Muscle layer of colon (tissue), 2 donors: Measurements from ENCODE around the gene LRRC2.

Experiments used
- H3K27ac ChIP-seq: one replicate; pipeline ENCODE4 v1.7.0; 2013; ENCODE audit warnings: low read depth, mild to moderate bottlenecking, low read length, moderate library complexity
- H3K27me3 ChIP-seq, 2 donors: one replicate each; pipeline ENCODE4 v1.7.0; 2013; ENCODE audit warnings: low read length in 2 of 2, mild to moderate bottlenecking in 2 of 2; ENCODE audit not compliant: insufficient read depth in 2 of 2, control insufficient read depth in 1 of 2
- H3K36me3 ChIP-seq: one replicate; pipeline ENCODE4 v1.7.0; 2013; ENCODE audit warnings: mild to moderate bottlenecking, low read length; ENCODE audit not compliant: insufficient read depth
- H3K4me1 ChIP-seq: one replicate; pipeline ENCODE4 v1.7.0; 2013; ENCODE audit warnings: mild to moderate bottlenecking, low read length; ENCODE audit not compliant: insufficient read depth
- H3K4me3 ChIP-seq, 2 donors: one replicate each; pipeline ENCODE4 v1.7.0; 2013; ENCODE audit warnings: low read length in 2 of 2, low read depth in 1 of 2, mild to moderate bottlenecking in 1 of 2, moderate library complexity in 1 of 2
- H3K9ac ChIP-seq: one replicate; pipeline ENCODE4 v1.7.0; 2013; ENCODE audit warnings: low read length
- H3K9me3 ChIP-seq: one replicate; pipeline ENCODE4 v1.7.0; 2013; ENCODE audit warnings: mild to moderate bottlenecking, low read length
- donor health status: abdominal sarcoma.
- donor health status: Adenocarcinoma of cecum.

LRRC2 gene

GRCh38 chr3:46564190-46565021, 1.7 kb downstream of the LRRC2 start:
- H3K4me3 ChIP-seq, result no peak overlapping the region
- H3K27me3 ChIP-seq, result no peaks in the 10 kb centered on the region
- H3K9me3 ChIP-seq, result no peaks in the 10 kb centered on the region
- H3K9ac ChIP-seq, result no peak overlapping the region
- no peak overlapping the region for H3K27ac ChIP-seq
- H3K36me3 ChIP-seq, result no peaks in the 10 kb centered on the region
- H3K4me1 ChIP-seq, result no peaks in the 10 kb centered on the region

- H3K36me3 ChIP-seq, result no peaks in the 10 kb centered on the region
- no peaks in the 10 kb centered on the region for H3K9me3 ChIP-seq
- H3K4me3 ChIP-seq, result no peak overlapping the region
- no peaks in the 10 kb centered on the region for H3K27me3 ChIP-seq
- H3K9ac ChIP-seq, result no peak overlapping the region
- no peak overlapping the region for H3K27ac ChIP-seq
- H3K4me1 ChIP-seq, result peaks cover 5% of the 10 kb centered on the region
Observed at GRCh38 chr3:46561951-46562350, 4.2 kb downstream of the LRRC2 start.

GRCh38 chr3:46561511-46561910, 4.6 kb downstream of the LRRC2 start:
- no peak overlapping the region for H3K9ac ChIP-seq
- H3K27me3 ChIP-seq, result no peaks in the 10 kb centered on the region
- no peaks in the 10 kb centered on the region for H3K36me3 ChIP-seq
- no peak overlapping the region for H3K27ac ChIP-seq
- H3K9me3 ChIP-seq, result no peaks in the 10 kb centered on the region
- H3K4me1 ChIP-seq, result peaks cover 5% of the 10 kb centered on the region
- H3K4me3 ChIP-seq, result no peak overlapping the region

GRCh38 chr3:46559091-46559704, 6.9 kb downstream of the LRRC2 start:
- H3K9ac ChIP-seq, result no peak overlapping the region
- peaks cover 5% of the 10 kb centered on the region for H3K4me1 ChIP-seq
- H3K27ac ChIP-seq, result no peak overlapping the region
- no peaks in the 10 kb centered on the region for H3K27me3 ChIP-seq
- no peaks in the 10 kb centered on the region for H3K36me3 ChIP-seq
- no peaks in the 10 kb centered on the region for H3K9me3 ChIP-seq
- H3K4me3 ChIP-seq, result no peak overlapping the region

- Histone ChIP-seq H3K36me3 (no peaks in the 10 kb centered on the region), H3K4me1 (peaks cover 5% of the 10 kb centered on the region), H3K27ac (no peak overlapping the region), H3K9ac (no peak overlapping the region), H3K27me3 (no peaks in the 10 kb centered on the region), H3K4me3 (peak overlapping the region; percentile 21 to 28), H3K9me3 (no peaks in the 10 kb centered on the region)
Observed at GRCh38 chr3:46558184-46559043, 7.7 kb downstream of the LRRC2 start.

- H3K9me3 ChIP-seq, result no peaks in the 10 kb centered on the region
- peak overlapping the region in 1 of 2 donors; percentile 28 for H3K4me3 ChIP-seq
- H3K36me3 ChIP-seq, result no peaks in the 10 kb centered on the region
- no peak overlapping the region for H3K27ac ChIP-seq
- H3K27me3 ChIP-seq, result no peaks in the 10 kb centered on the region
- no peak overlapping the region for H3K9ac ChIP-seq
- H3K4me1 ChIP-seq, result peaks cover 5% of the 10 kb centered on the region
Observed at GRCh38 chr3:46557814-46558183, 8.3 kb downstream of the LRRC2 start.

- H3K9me3 ChIP-seq, result no peaks in the 10 kb centered on the region
- H3K9ac ChIP-seq, result no peak overlapping the region
- H3K4me3 ChIP-seq, result no peak overlapping the region
- H3K27ac ChIP-seq, result no peak overlapping the region
- no peaks in the 10 kb centered on the region for H3K27me3 ChIP-seq
- H3K36me3 ChIP-seq, result no peaks in the 10 kb centered on the region
- peaks cover 4% of the 10 kb centered on the region for H3K4me1 ChIP-seq
Observed at GRCh38 chr3:46553154-46553553, 12.9 kb downstream of the LRRC2 start.

GRCh38 chr3:46552538-46552937, 13.6 kb downstream of the LRRC2 start:
- Histone ChIP-seq H3K27me3 (no peaks in the 10 kb centered on the region), H3K9me3 (no peaks in the 10 kb centered on the region), H3K4me3 (no peak overlapping the region), H3K36me3 (no peaks in the 10 kb centered on the region), H3K4me1 (no peaks in the 10 kb centered on the region), H3K9ac (no peak overlapping the region), H3K27ac (no peak overlapping the region)

GRCh38 chr3:46551615-46552014, 14.5 kb downstream of the LRRC2 start:
- Histone ChIP-seq H3K36me3 (no peaks in the 10 kb centered on the region), H3K4me3 (no peak overlapping the region), H3K4me1 (no peaks in the 10 kb centered on the region), H3K27me3 (no peaks in the 10 kb centered on the region), H3K9me3 (no peaks in the 10 kb centered on the region), H3K9ac (no peak overlapping the region), H3K27ac (no peak overlapping the region)

GRCh38 chr3:46549989-46550388, 16.1 kb downstream of the LRRC2 start:
- H3K9ac ChIP-seq, result no peak overlapping the region
- no peak overlapping the region for H3K27ac ChIP-seq
- no peaks in the 10 kb centered on the region for H3K9me3 ChIP-seq
- H3K27me3 ChIP-seq, result no peaks in the 10 kb centered on the region
- H3K4me3 ChIP-seq, result no peak overlapping the region
- H3K4me1 ChIP-seq, result no peaks in the 10 kb centered on the region
- no peaks in the 10 kb centered on the region for H3K36me3 ChIP-seq

- no peaks in the 10 kb centered on the region for H3K27me3 ChIP-seq
- no peaks in the 10 kb centered on the region for H3K4me1 ChIP-seq
- no peak overlapping the region for H3K9ac ChIP-seq
- H3K27ac ChIP-seq, result no peak overlapping the region
- H3K4me3 ChIP-seq, result no peak overlapping the region
- H3K36me3 ChIP-seq, result no peaks in the 10 kb centered on the region
- no peaks in the 10 kb centered on the region for H3K9me3 ChIP-seq
Observed at GRCh38 chr3:46549408-46549904, 16.6 kb downstream of the LRRC2 start.
